Breast epithelium (tissue), 3 donors: ENCODE measurements around the gene ZDHHC12.

Source experiments
- CTCF ChIP-seq, 3 donors: fragments of 450-650 bp; IDR thresholded peaks; one replicate each; pipeline ENCODE4 v1.5.1; 2016 to 2017; ENCODE audit warnings: antibody characterized with exemption in 3 of 3, mild to moderate bottlenecking in 3 of 3, moderate library complexity in 3 of 3
- POLR2A ChIP-seq: fragments of 450-650 bp; IDR thresholded peaks from one replicate; pipeline ENCODE4 v1.6.1; 2016; ENCODE audit warnings: antibody characterized with exemption, mild to moderate bottlenecking, moderate library complexity
- POLR2AphosphoS5 ChIP-seq, 3 donors: sonication (generic); formaldehyde crosslinking; IDR thresholded peaks; one replicate each; pipeline ENCODE4 v1.6.1; 2017; ENCODE audit warnings: antibody characterized with exemption in 3 of 3

GRCh38 chr9:128747241-128747640 is 23.3 kb upstream of the ZDHHC12 start:
- no peak for TF ChIP-seq POLR2A
- no peak for TF ChIP-seq CTCF (IDR thresholded peaks at IDR 0.05)
- TF ChIP-seq POLR2AphosphoS5 (IDR thresholded peaks at IDR 0.05): no peak
